ENCODE measurements around the gene CARD18. TPM values are rescaled to one million over a fixed set of nuclear protein-coding genes. Genes with fewer than 3 reads are reported as not detected.
A peak's percentile ranks its signal among the peaks of the same experiment; 100 is the strongest.

CARD18 gene
- total RNA-seq, 1 experiment from 2014 or later, result not detected

GRCh38 chr11:105132716-105133511, 6.7 kb downstream of the CARD18 start:
- TF ChIP-seq CTCF (IDR thresholded peaks at IDR 0.05; ENCODE audit: unreplicated experiment), result no peak
- CTCF ChIA-PET, result interaction anchor here (0.6 to 1.4 kb wide), 2 partner anchors 24 to 97 kb away, joined by 3 read pairs; no protein-coding TSS in a partner anchor
- Mint-ChIP-seq H3K36me3 (ENCODE audit: insufficient read depth, unreplicated experiment) (no peaks in the 10 kb centered on the region), H3K9me3 (ENCODE audit: unreplicated experiment) (peaks cover 9% of the 10 kb centered on the region), H3K4me1 (ENCODE audit: insufficient read depth, unreplicated experiment) (peaks cover 21% of the 10 kb centered on the region), H3K4me3 (ENCODE audit: unreplicated experiment) (peak overlapping the region; percentile 5), H3K27ac (ENCODE audit: low read depth, unreplicated experiment) (peak overlapping the region; percentile 84), H3K27me3 (ENCODE audit: insufficient read depth, unreplicated experiment) (no peaks in the 10 kb centered on the region)
- intact Hi-C loops (cut with micrococcal nuclease), result loop anchor here (10.0 kb wide), 1 partner anchor 88 kb away; the partner anchor contains the start of gene CARD16
- no TSS peak for BruUV-seq (replicated peaks)
- peak; percentile 93 for DNase-seq (ENCODE audit: unreplicated experiment)
- POLR2A ChIA-PET, result interaction anchor here (0.6 to 2.8 kb wide), 13 partner anchors 8 to 1433 kb away, joined by 3 to 8 read pairs (median 4); no protein-coding TSS in a partner anchor

GRCh38 chr11:105130189-105130813, 9.3 kb downstream of the CARD18 start:
- H3K9me3 Mint-ChIP-seq (ENCODE audit: unreplicated experiment), result peaks cover 9% of the 10 kb centered on the region
- no peaks in the 10 kb centered on the region for H3K27me3 Mint-ChIP-seq (ENCODE audit: insufficient read depth, unreplicated experiment)

GRCh38 chr11:105124756-105125155, 14.8 kb downstream of the CARD18 start:
- no peaks in the 10 kb centered on the region for H3K27me3 Mint-ChIP-seq (ENCODE audit: insufficient read depth, unreplicated experiment)
- no peaks in the 10 kb centered on the region for H3K36me3 Mint-ChIP-seq (ENCODE audit: insufficient read depth, unreplicated experiment)
- intact Hi-C loops (cut with micrococcal nuclease), result no loop called here
- no TSS peak for BruUV-seq (replicated peaks)
- H3K27ac Mint-ChIP-seq (ENCODE audit: low read depth, unreplicated experiment), result no peak overlapping the region
- H3K9me3 Mint-ChIP-seq (ENCODE audit: unreplicated experiment), result no peaks in the 10 kb centered on the region
- no peak overlapping the region for H3K4me3 Mint-ChIP-seq (ENCODE audit: unreplicated experiment)
- DNase-seq (ENCODE audit: unreplicated experiment), result no peak
- POLR2A ChIA-PET, result interaction anchor here (1.2 kb wide), 1 partner anchor 8 kb away, joined by 5 read pairs; no protein-coding TSS in a partner anchor
- no peaks in the 10 kb centered on the region for H3K4me1 Mint-ChIP-seq (ENCODE audit: insufficient read depth, unreplicated experiment)
- TF ChIP-seq CTCF (IDR thresholded peaks at IDR 0.05; ENCODE audit: unreplicated experiment), result no peak
- CTCF ChIA-PET, result interaction anchor here (1.0 kb wide), 1 partner anchor 11 kb away, joined by 4 read pairs; no protein-coding TSS in a partner anchor

More at GRCh38 chr11:105130189-105130813, 9.3 kb downstream of the CARD18 start:
- peaks cover 16% of the 10 kb centered on the region for H3K4me1 Mint-ChIP-seq (ENCODE audit: insufficient read depth, unreplicated experiment)
- intact Hi-C loops (cut with micrococcal nuclease), result loop anchor here (10.0 kb wide), 1 partner anchor 86 kb away; the partner anchor contains the start of gene CARD16
- ChIA-PET POLR2A (interaction anchor here (0.7 kb wide), 1 partner anchor 303 kb away, joined by 3 read pairs; no protein-coding TSS in a partner anchor), CTCF (no interaction called here)
- peak; percentile 31 for DNase-seq (ENCODE audit: unreplicated experiment)
- no peak for TF ChIP-seq CTCF (IDR thresholded peaks at IDR 0.05; ENCODE audit: unreplicated experiment)
- H3K27ac Mint-ChIP-seq (ENCODE audit: low read depth, unreplicated experiment), result peak overlapping the region; percentile 61
- no TSS peak for BruUV-seq (replicated peaks)
- H3K4me3 Mint-ChIP-seq (ENCODE audit: unreplicated experiment), result no peak overlapping the region
- no peaks in the 10 kb centered on the region for H3K36me3 Mint-ChIP-seq (ENCODE audit: insufficient read depth, unreplicated experiment)

All from MCF 10A (cell line).